Endothelial cell of umbilical vein (primary cell): Measurements from ENCODE around the gene COLEC11. TPM values are rescaled to one million over a fixed set of nuclear protein-coding genes. Genes with fewer than 3 reads are reported as not detected.

Experiments
- BruUV-seq: library from RNA; stranded (reverse); fragments of 400-500 nt; replicated peaks from 2 replicates; lab custom pipeline; 2021; lab: Mats Ljungman, UMichigan
- CTCF ChIA-PET: fragments of 300-600, 350-600 bp; sonication (Branson Sonifier 250); formaldehyde crosslinking; loops from one replicate; lab custom pipeline; 2021; ENCODE audit warnings: antibody characterized with exemption, inconsistent platforms; lab: Charles Lee
- POLR2A ChIA-PET: fragments of 300-600, 350-600 bp; sonication (Branson Sonifier 250); formaldehyde crosslinking; loops from one replicate; lab custom pipeline; 2021; ENCODE audit warnings: antibody characterized with exemption, inconsistent platforms; lab: Charles Lee
- DNase-seq: peaks from one replicate; pipeline ENCODE4 v3.0.0-alpha.2; 2011; ENCODE audit warnings: low read depth, low spot score
- FAIRE-seq: peaks from 2 replicates; lab custom pipeline; 2011; peaks lifted over from hg19 to GRCh38; lab: Jason Lieb, UNC
- H2AFZ ChIP-seq: 2 replicates; pipeline ENCODE4 v1.6.0; 2012; ENCODE audit warnings: low read depth, low read length, control low read depth, inconsistent platforms
- H3K27ac ChIP-seq: 2 replicates; pipeline ENCODE4 v1.5.1; 2011; ENCODE audit warnings: low read depth, mild to moderate bottlenecking, control low read depth, low read length, moderate library complexity; ENCODE audit not compliant: insufficient read depth
- H3K27me3 ChIP-seq, 2 experiments: 2 replicates each; pipeline versions ENCODE4 v1.6.0 to v1.6.1; 2011; ENCODE audit warnings: low read length in 2 of 2, mixed read lengths in 1 of 2; ENCODE audit not compliant: control insufficient read depth in 2 of 2, insufficient read depth in 2 of 2
- H3K36me3 ChIP-seq, 2 experiments: 2 replicates in 1 of 2; 3 replicates in 1 of 2; pipeline ENCODE4 v1.5.1; 2011; ENCODE audit warnings: low read length in 2 of 2, mild to moderate bottlenecking in 1 of 2, moderate library complexity in 1 of 2; ENCODE audit not compliant: control insufficient read depth in 2 of 2, insufficient read depth in 2 of 2; ENCODE audit errors: extremely low read depth in 1 of 2
- H3K4me1 ChIP-seq: 3 replicates; pipeline ENCODE4 v1.5.1; 2011; ENCODE audit warnings: mild to moderate bottlenecking, low read length; ENCODE audit not compliant: control insufficient read depth, insufficient read depth; ENCODE audit errors: extremely low read depth
- H3K4me2 ChIP-seq: 2 replicates; pipeline ENCODE4 v1.6.1; 2011; ENCODE audit warnings: low read length, control low read depth, mixed read lengths; ENCODE audit not compliant: insufficient read depth
- H3K4me3 ChIP-seq, 3 experiments: fragments of 200-600 bp in 1 of 3; sonication (generic), shearing (Covaris generic) in 1 of 3; replicated peaks in 1 of 3; 2 replicates each; pipeline ENCODE4 v1.5.1; 2011 to 2016; ENCODE audit warnings: control low read depth in 3 of 3, low read length in 3 of 3, mild to moderate bottlenecking in 2 of 3, inconsistent platforms in 1 of 3, low read depth in 1 of 3, moderate library complexity in 1 of 3; ENCODE audit not compliant: insufficient read depth in 1 of 3
- H3K79me2 ChIP-seq: 2 replicates; pipeline ENCODE4 v1.6.0; 2012; ENCODE audit warnings: low read length, inconsistent platforms; ENCODE audit not compliant: control insufficient read depth, insufficient read depth
- H3K9ac ChIP-seq: replicated peaks from 2 replicates; pipeline ENCODE3; 2011; ENCODE audit warnings: low read length, control low read depth; ENCODE audit not compliant: insufficient read depth; ENCODE audit errors: extremely low read depth
- H3K9me1 ChIP-seq: replicated peaks from 3 replicates; pipeline ENCODE4 v1.6.0; 2011; ENCODE audit warnings: mild to moderate bottlenecking, low read length; ENCODE audit not compliant: control insufficient read depth, insufficient read depth; ENCODE audit errors: extremely low read depth
- H3K9me3 ChIP-seq: replicated peaks from 2 replicates; pipeline ENCODE4 v1.5.1; 2012; ENCODE audit warnings: low read length, inconsistent platforms; ENCODE audit not compliant: control insufficient read depth, insufficient read depth
- H4K20me1 ChIP-seq: replicated peaks from 2 replicates; pipeline ENCODE3; 2011; ENCODE audit warnings: mild to moderate bottlenecking, low read length; ENCODE audit not compliant: control insufficient read depth, insufficient read depth; ENCODE audit errors: extremely low read depth
- CTCF ChIP-seq, 2 donors: IDR thresholded peaks; 1 replicate in 1 of 2; 2 replicates in 1 of 2; pipeline ENCODE4 v1.5.1; 2011; ENCODE audit warnings: low read length in 2 of 2, mild to moderate bottlenecking in 2 of 2, moderate library complexity in 2 of 2, control low read depth in 1 of 2, inconsistent platforms in 1 of 2, low read depth in 1 of 2; ENCODE audit not compliant: insufficient read depth in 1 of 2; ENCODE audit errors: extremely low read depth in 1 of 2
- EZH2 ChIP-seq: IDR thresholded peaks from 2 replicates; pipeline ENCODE4 v1.6.1; 2012; ENCODE audit warnings: borderline replicate concordance, low read depth, mild to moderate bottlenecking, moderate library complexity, low read length, inconsistent platforms; ENCODE audit not compliant: severe bottlenecking
- FOS ChIP-seq: IDR thresholded peaks from 2 replicates; pipeline ENCODE4 v1.6.1; 2011; ENCODE audit warnings: mild to moderate bottlenecking, low read length, moderate library complexity, borderline replicate concordance; ENCODE audit not compliant: insufficient read depth
- GATA2 ChIP-seq: IDR thresholded peaks from 2 replicates; pipeline ENCODE4 v1.7.0; 2011; ENCODE audit warnings: low read depth, mild to moderate bottlenecking, moderate library complexity, mixed read lengths, low read length; ENCODE audit not compliant: insufficient read length, insufficient read depth
- JUN ChIP-seq: IDR thresholded peaks from 2 replicates; pipeline ENCODE4 v1.6.1; 2011; ENCODE audit warnings: borderline replicate concordance, low read depth; ENCODE audit not compliant: insufficient read length, insufficient read depth
- MAX ChIP-seq: IDR thresholded peaks from 2 replicates; pipeline ENCODE4 v1.6.1; 2011; ENCODE audit not compliant: insufficient read depth, insufficient read length
- MYC ChIP-seq: IDR thresholded peaks from one replicate; pipeline ENCODE4 v1.6.1; 2011; ENCODE audit warnings: mild to moderate bottlenecking, low read depth, low read length
- POLR2AphosphoS5 ChIP-seq: IDR thresholded peaks from 2 replicates; pipeline ENCODE4 v1.6.1; 2012; ENCODE audit warnings: low read depth, mild to moderate bottlenecking, control low read depth, low read length, moderate library complexity; ENCODE audit not compliant: insufficient read depth
- dilution Hi-C: fragments of 300-500 bp; cut with MboI; formaldehyde crosslinking; loops from one replicate; pipeline ENCODE4 v1.15.0; 2019; ENCODE audit warnings: low sequenced_read_pairs; ENCODE audit not compliant: extremely low pct_ligation_motif_present
- intact Hi-C: fragments of 100-400 bp; cut with micrococcal nuclease; formaldehyde crosslinking; loops from one replicate; pipeline ENCODE4 v1.10.0; 2022
- polyA plus RNA-seq, 4 experiments: library from polyadenylated mRNA; depleted of rRNA in 3 of 4; stranded (reverse) in 3 of 4; unstranded in 1 of 4; fragments of >200 nt; gene quantifications; 2 replicates each; pipeline versions ENCODE4 v1.2.1 to v1.2.3, GENCODE V29; 2011 to 2012; ENCODE audit warnings: missing spikeins in 1 of 4
- total RNA-seq: library from RNA; stranded (reverse); gene quantifications from 2 replicates; pipeline ENCODE4 v1.2.3, GENCODE V29; 2021

The COLEC11 gene
- total and polyA plus RNA-seq, 2 donors (not counting 3 experiments of a cell fraction or from before 2014, with no cell fraction given) = 0.15 TPM; not detected in 1

DNA sequence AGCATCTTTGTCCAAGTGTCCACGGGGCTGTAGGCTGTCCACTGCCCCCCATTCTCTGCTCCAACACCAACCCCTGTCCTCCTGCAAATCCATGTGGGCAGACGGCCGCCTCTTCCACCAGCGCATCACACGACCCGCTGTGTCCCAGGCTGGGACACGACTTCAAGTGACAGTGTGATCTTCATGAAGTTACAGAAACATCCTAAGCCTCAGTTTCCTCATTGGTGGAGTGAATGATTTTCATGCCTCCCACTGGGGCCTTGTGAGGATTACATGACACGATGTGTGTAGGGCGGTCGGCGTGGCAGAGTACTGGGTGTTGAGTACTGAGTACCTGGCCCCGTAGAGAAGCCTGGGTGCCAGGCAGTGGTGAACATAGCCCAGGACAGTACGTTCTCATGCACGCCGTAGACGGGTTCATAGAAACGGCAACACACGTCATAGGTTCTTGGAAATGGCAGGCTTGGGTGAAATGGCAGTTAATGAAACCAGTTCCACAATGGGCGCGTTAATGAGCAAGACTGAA is 53.8 kb downstream of the COLEC11 start:
- H4K20me1 ChIP-seq = no peaks in the 10 kb centered on the region
- H3K79me2 ChIP-seq = no peaks in the 10 kb centered on the region
- peaks cover 2% of the 10 kb centered on the region for H3K4me1 ChIP-seq
- no peak overlapping the region for H3K4me3 ChIP-seq
- TF ChIP-seq MYC (no peak), GATA2 (no peak), MAX (no peak), CTCF (IDR thresholded peaks at IDR 0.05; ENCODE audit: extremely low read depth in 1 of 2, insufficient read depth in 1 of 2, low read depth in 1 of 2, low read length in 2 of 2) (no peak), JUN (no peak), FOS (no peak), EZH2 (no peak), POLR2AphosphoS5 (no peak)
- POLR2A ChIA-PET = no interaction called here
- H3K9ac ChIP-seq = no peak overlapping the region
- intact Hi-C loops = no loop called here
- DNase-seq (no peak), FAIRE-seq (no peak)
- no peak overlapping the region for H2AFZ ChIP-seq
- no TSS peak for BruUV-seq
- no peaks in the 10 kb centered on the region for H3K36me3 ChIP-seq
- H3K27me3 ChIP-seq = no peaks in the 10 kb centered on the region
- H3K27ac ChIP-seq = no peak overlapping the region
- dilution Hi-C loops = no loop called here
- no peak overlapping the region for H3K4me2 ChIP-seq
- H3K9me1 ChIP-seq = no peaks in the 10 kb centered on the region
- CTCF ChIA-PET = interaction anchor here (0.6 kb wide), 1 partner anchor 226 kb away, joined by 3 read pairs; no protein-coding TSS in a partner anchor
- H3K9me3 ChIP-seq = no peaks in the 10 kb centered on the region
